ENCODE results near the gene RYR3. TPM values are rescaled to one million over a fixed set of nuclear protein-coding genes. Genes with fewer than 3 reads are reported as not detected.
A peak's percentile ranks its signal among the peaks of the same experiment; 100 is the strongest.

The RYR3 gene
- total and polyA plus RNA-seq, 10 of the 15 experiments (the other 5 are each of a cell fraction or from before 2014, with no cell fraction given), result under 0.01 to 0.44 (median 0.16) TPM; not detected in 5

DNA sequence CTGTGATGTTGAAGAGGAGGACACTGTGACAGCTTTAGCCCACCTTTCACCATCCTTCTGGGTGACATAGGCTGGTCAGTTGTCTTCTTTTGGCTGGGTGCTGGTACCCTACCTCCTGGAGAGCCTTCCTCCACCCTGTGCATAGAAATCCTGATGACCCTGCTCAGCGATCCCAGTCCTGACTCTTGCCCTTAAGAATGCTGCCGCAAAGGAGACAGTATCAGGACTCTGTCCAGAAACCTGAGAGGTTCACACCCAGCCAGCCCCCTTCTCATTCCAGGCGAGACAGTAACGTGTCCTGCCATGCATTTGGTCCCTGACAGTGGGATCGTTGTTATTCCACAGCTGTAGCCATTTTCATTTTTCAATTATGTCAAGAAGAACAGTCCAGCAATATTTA, 344.7 kb downstream of the RYR3 start (continued):
- no peak for TF ChIP-seq TCF12 (IDR thresholded peaks at IDR 0.05; ENCODE audit: low read depth, low read length)
- no peak for TF ChIP-seq ZNF622 (IDR thresholded peaks at IDR 0.05)
- no peak for TF ChIP-seq SMAD5 (IDR thresholded peaks at IDR 0.05; ENCODE audit: low read depth)
- no peak for TF ChIP-seq RELA (IDR thresholded peaks at IDR 0.05; ENCODE audit: borderline replicate concordance, partially characterized antibody)
- TF ChIP-seq IKZF2 (IDR thresholded peaks at IDR 0.05), result no peak
- no peak for TF ChIP-seq DPF2 (IDR thresholded peaks at IDR 0.05)
- no peak for TF ChIP-seq SUZ12 (IDR thresholded peaks at IDR 0.05; ENCODE audit: unreplicated experiment)

DNA sequence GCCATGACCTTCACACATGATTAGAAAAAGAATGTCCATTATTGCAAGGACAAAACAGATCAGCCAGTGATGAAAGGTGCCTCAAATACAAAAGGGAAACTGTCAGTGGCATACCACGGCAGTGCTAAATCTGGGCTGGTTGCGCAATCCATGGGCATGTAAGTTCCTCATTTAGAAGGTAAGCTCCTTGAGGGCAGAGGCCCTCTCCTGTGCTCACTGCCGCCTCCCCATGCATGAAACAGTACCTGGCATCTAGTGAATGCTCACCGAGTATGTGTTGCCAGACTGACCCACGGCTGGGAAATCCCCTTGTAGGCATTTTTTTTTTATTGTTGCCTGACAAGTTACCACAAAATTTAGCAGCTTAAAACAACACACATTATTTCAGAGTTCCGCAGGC, 345.4 kb downstream of the RYR3 start:
- H3K9ac ChIP-seq (ENCODE audit: control insufficient read depth, insufficient read depth, low read length), result no peak overlapping the region
- in situ Hi-C loops (cut with MboI) (no loop called here), intact Hi-C loops (cut with micrococcal nuclease; ENCODE audit: unreplicated experiment) (no loop called here)
- H4K20me1 ChIP-seq (ENCODE audit: control insufficient read depth, insufficient read depth), result no peaks in the 10 kb centered on the region
- H3K4me1 ChIP-seq (ENCODE audit: control insufficient read depth, insufficient read depth, low read length), result no peaks in the 10 kb centered on the region
- ChIA-PET RAD21 (ENCODE audit: unreplicated experiment) (interaction anchor here (1.5 kb wide), 1 partner anchor 364 kb away, joined by 4 read pairs; no protein-coding TSS in a partner anchor), POLR2A (no interaction called here), CTCF (interaction anchor here (1.2 kb wide), 1 partner anchor 46 kb away, joined by 3 read pairs; no protein-coding TSS in a partner anchor), SMC1A (ENCODE audit: uncharacterized antibody, unreplicated experiment) (no interaction called here)
- H3K27me3 ChIP-seq (replicated peaks in 1 of 2; ENCODE audit: control insufficient read depth in 2 of 2, insufficient read depth in 2 of 2, low read length in 1 of 2), result no peaks in the 10 kb centered on the region; a peak in 1 of 4 replicates
- no peak for DNase-seq (ENCODE audit: low read depth, low spot score)
- 24% methylated on average over 6 of the region's 6 CpGs for WGBS (ENCODE audit: insufficient coverage, insufficient replicate concordance, low lambda C conversion rate, missing lambda C conversion rate)
- H3K9me3 ChIP-seq (replicated peaks; ENCODE audit: control insufficient read depth, insufficient read depth, low read length), result no peaks in the 10 kb centered on the region; the same call in 2 of the 3 replicates
- no TSS peak for BruUV-seq (replicated peaks)
- FAIRE-seq, result no peak
- no peak overlapping the region for H3K27ac ChIP-seq (ENCODE audit: control insufficient read depth, insufficient read depth)
- no peak overlapping the region for H3K4me2 ChIP-seq (ENCODE audit: control insufficient read depth, insufficient read depth)
- TF ChIP-seq JUNB (IDR thresholded peaks at IDR 0.05) (no peak), CEBPB (IDR thresholded peaks at IDR 0.05; ENCODE audit: borderline replicate concordance in 1 of 2, low read depth in 2 of 2, low read length in 2 of 2) (peak in 1 of 2 experiments; percentile 71; a peak in 2 of 4 replicates)
- no peak overlapping the region for H2AFZ ChIP-seq (ENCODE audit: control insufficient read depth, low read depth, low read length)
- no peaks in the 10 kb centered on the region for H3K79me2 ChIP-seq (ENCODE audit: control insufficient read depth, insufficient read depth, low read length)
- no peaks in the 10 kb centered on the region for H3K36me3 ChIP-seq (ENCODE audit: control insufficient read depth in 2 of 2, insufficient read depth in 2 of 2, low read length in 1 of 2)
- ATAC-seq, result no peak
- H3K4me3 ChIP-seq, result no peak overlapping the region
